GM23248 (cell line): ENCODE measurements around the gene ARHGAP8.

Experiments
- EZH2 ChIP-seq: fragments of 200-600 bp; sonication (generic); IDR thresholded peaks from 2 replicates; pipeline ENCODE4 v1.6.1; 2018; ENCODE audit warnings: antibody characterized with exemption, mild to moderate bottlenecking; ENCODE audit not compliant: insufficient read depth, poor library complexity, severe bottlenecking
- EZH2phosphoT487 ChIP-seq: fragments of 200-600 bp; sonication (generic); IDR thresholded peaks from 2 replicates; pipeline ENCODE4 v1.6.1; 2018; ENCODE audit warnings: antibody characterized with exemption, moderate library complexity, mild to moderate bottlenecking, low read depth; ENCODE audit not compliant: insufficient read depth

DNA sequence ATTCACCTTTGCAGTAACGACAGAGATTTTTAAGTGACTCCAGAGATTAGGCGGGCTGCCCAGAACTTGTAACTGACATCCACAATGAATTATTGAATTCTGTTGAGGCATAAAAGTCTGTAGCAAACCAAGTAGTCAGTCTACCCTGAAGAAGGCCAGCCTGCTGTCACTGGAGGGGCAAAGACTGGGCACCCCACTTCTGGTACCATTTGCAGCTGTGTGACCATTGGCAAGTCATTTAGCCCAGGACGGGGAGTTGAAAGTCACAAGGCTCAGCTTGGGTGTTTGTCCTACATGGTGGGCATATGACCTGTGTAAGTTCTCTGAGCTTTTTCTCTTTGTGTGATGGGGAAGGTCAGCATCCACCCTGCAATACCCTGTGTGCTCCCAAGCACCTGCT is 119.4 kb downstream of the ARHGAP8 start:
- TF ChIP-seq EZH2phosphoT487, result no peak
- no peak for TF ChIP-seq EZH2
